GM21723 (cell line): ENCODE measurements around the gene MYOF.
"Not testable (repeated sequence)": the region's sequence is repeated elsewhere in the genome, so short reads cannot be mapped to it uniquely, and the experiment has no call there.

ENCODE experiments used
- ATAC-seq: cut with Tn5 transposase; IDR thresholded peaks from one replicate; pipeline ENCODE4 v1.9.1; 2021; ENCODE audit warnings: mild to moderate bottlenecking, moderate library complexity; ENCODE audit not compliant: unreplicated experiment

MYOF gene

GRCh38 chr10:93299606-93300287 lies 182.4 kb downstream of the MYOF start:
- no peak for ATAC-seq

GRCh38 chr10:93299195-93299594 lies 182.9 kb downstream of the MYOF start:
- no peak for ATAC-seq

- ATAC-seq: no peak
Measured at GRCh38 chr10:93296151-93296550, 186.0 kb downstream of the MYOF start.

- no peak for ATAC-seq
Measured at GRCh38 chr10:93293999-93294398, 188.1 kb downstream of the MYOF start.

- no peak for ATAC-seq
Measured at GRCh38 chr10:93290661-93291354, 191.3 kb downstream of the MYOF start.

- no peak for ATAC-seq
Measured at GRCh38 chr10:93288679-93289634, 193.2 kb downstream of the MYOF start.

- no peak for ATAC-seq
Measured at GRCh38 chr10:93287775-93288174, 194.4 kb downstream of the MYOF start.

- not testable (repeated sequence) for ATAC-seq
Measured at GRCh38 chr10:93284246-93284645, 197.9 kb downstream of the MYOF start.

- ATAC-seq: no peak
Measured at GRCh38 chr10:93281367-93281720, 200.8 kb downstream of the MYOF start.

- no peak for ATAC-seq
Measured at GRCh38 chr10:93280699-93281366, 201.3 kb downstream of the MYOF start.

- no peak for ATAC-seq
Measured at GRCh38 chr10:93280121-93280698, 201.9 kb downstream of the MYOF start.

- ATAC-seq: no peak
Measured at GRCh38 chr10:93277360-93277759, 204.8 kb downstream of the MYOF start.

- no peak for ATAC-seq
Measured at GRCh38 chr10:93274419-93274818, 207.7 kb downstream of the MYOF start.

GRCh38 chr10:93272884-93273675 lies 209.1 kb downstream of the MYOF start:
- ATAC-seq: no peak

- ATAC-seq: no peak
Measured at GRCh38 chr10:93271347-93271746, 210.8 kb downstream of the MYOF start.

GRCh38 chr10:93269281-93269680 lies 212.9 kb downstream of the MYOF start:
- no peak for ATAC-seq

GRCh38 chr10:93268021-93268420 lies 214.1 kb downstream of the MYOF start:
- no peak for ATAC-seq

GRCh38 chr10:93267521-93267920 lies 214.6 kb downstream of the MYOF start:
- peak; percentile 100 for ATAC-seq

GRCh38 chr10:93266858-93267257 lies 215.3 kb downstream of the MYOF start:
- ATAC-seq: no peak
